Stimulated activated CD8-positive, alpha-beta memory T cell treated with anti-CD3 and anti-CD28 coated beads, Interleukin-12 subunit alpha, Interleukin-12 subunit beta, amount 100 ng/mL, for 24 hours (primary cell): ENCODE data around the gene STMND1.
A peak's percentile ranks its signal among the peaks of the same experiment; 100 is the strongest.

Experiments used
- DNase-seq: peaks from one replicate; pipeline ENCODE4 v3.0.0-alpha.2; 2020; ENCODE audit errors: extremely low read depth

The STMND1 gene

GRCh38 chr6:17098538-17098937 is 3.3 kb upstream of the STMND1 start:
- no peak for DNase-seq

- no peak for DNase-seq
These were observed 2.3 kb upstream of the STMND1 start for GRCh38 chr6:17099401-17100059.

GRCh38 chr6:17100806-17101205 is 1.0 kb upstream of the STMND1 start:
- DNase-seq, result no peak

- DNase-seq, result no peak
These were observed 514 bp downstream of the STMND1 start for GRCh38 chr6:17102258-17102870.

- DNase-seq, result no peak
These were observed 1.9 kb downstream of the STMND1 start for GRCh38 chr6:17103715-17104114.

- DNase-seq, result no peak
These were observed 6.0 kb downstream of the STMND1 start for GRCh38 chr6:17107863-17108262.

- DNase-seq, result no peak
These were observed 13.6 kb downstream of the STMND1 start for GRCh38 chr6:17115251-17116116.

- DNase-seq, result no peak
These were observed 14.2 kb downstream of the STMND1 start for GRCh38 chr6:17116117-17116440.

GRCh38 chr6:17120019-17120418 is 18.2 kb downstream of the STMND1 start:
- no peak for DNase-seq

GRCh38 chr6:17125407-17125806 is 23.6 kb downstream of the STMND1 start:
- no peak for DNase-seq

- DNase-seq, result no peak
These were observed 28.9 kb downstream of the STMND1 start for GRCh38 chr6:17130786-17131185.

GRCh38 chr6:17132967-17133366 is 31.1 kb downstream of the STMND1 start:
- DNase-seq, result no peak

GRCh38 chr6:17138033-17138432 is 36.2 kb downstream of the STMND1 start:
- DNase-seq, result no peak

GRCh38 chr6:17144016-17144415 is 42.2 kb downstream of the STMND1 start:
- DNase-seq, result no peak

- no peak for DNase-seq
These were observed 47.7 kb downstream of the STMND1 start for GRCh38 chr6:17149571-17149970.

GRCh38 chr6:17150096-17150495 is 48.2 kb downstream of the STMND1 start:
- no peak for DNase-seq

GRCh38 chr6:17151888-17152287 is 50.0 kb downstream of the STMND1 start:
- DNase-seq, result no peak

GRCh38 chr6:17152703-17153102 is 50.9 kb downstream of the STMND1 start:
- no peak for DNase-seq

- DNase-seq, result peak; percentile 3
These were observed 54.5 kb downstream of the STMND1 start for GRCh38 chr6:17156112-17156921.

GRCh38 chr6:17156966-17157365 is 55.1 kb downstream of the STMND1 start:
- no peak for DNase-seq

GRCh38 chr6:17157617-17158016 is 55.8 kb downstream of the STMND1 start:
- DNase-seq, result no peak

GRCh38 chr6:17159240-17159639 is 57.4 kb downstream of the STMND1 start:
- DNase-seq, result no peak
